ENCODE data around the gene LMO7.

- no peak for TF ChIP-seq NR2C2 (CRISPR knock-in tag; IDR thresholded peaks at IDR 0.05; ENCODE audit: borderline replicate concordance)
- TF ChIP-seq E2F1 (CRISPR knock-in tag; IDR thresholded peaks at IDR 0.05) = no peak
- TF ChIP-seq POLR2A (IDR thresholded peaks at IDR 0.05; ENCODE audit: insufficient read depth in 1 of 2, low read depth in 2 of 2, low read length in 2 of 2) = no peak
- no peak for TF ChIP-seq ZNF343 (CRISPR knock-in tag; IDR thresholded peaks at IDR 0.05)
These were observed 195.3 kb downstream of the LMO7 start for GRCh38 chr13:75831389-75831788.

Measured in HepG2 (cell line).